ENCODE measurements around the gene GRM8.

GRCh38 chr7:126988022-126988421 is 264.7 kb downstream of the GRM8 start:
- TF ChIP-seq CHD2 (IDR thresholded peaks at IDR 0.05; ENCODE audit: low read length, partially characterized antibody) (no peak), CTCF (IDR thresholded peaks at IDR 0.05) (no peak), POLR2A (IDR thresholded peaks at IDR 0.05; ENCODE audit: low read length) (no peak), CBX2 (IDR thresholded peaks at IDR 0.05; ENCODE audit: borderline replicate concordance, low read depth) (no peak), EP300 (IDR thresholded peaks at IDR 0.05) (no peak), PBX3 (IDR thresholded peaks at IDR 0.05) (no peak), EHMT2 (IDR thresholded peaks at IDR 0.05; ENCODE audit: low read depth) (no peak), RFX5 (IDR thresholded peaks at IDR 0.05) (no peak), HDAC2 (IDR thresholded peaks at IDR 0.05) (no peak), ATOH8 (CRISPR knock-in tag; IDR thresholded peaks at IDR 0.05; ENCODE audit: low read depth) (no peak), KDM1A (IDR thresholded peaks at IDR 0.05; ENCODE audit: low read depth) (no peak), CEBPB (IDR thresholded peaks at IDR 0.05) (no peak)
